Left renal pelvis (tissue), 4 donors: ENCODE data around the gene SNRPD3. TPM values are rescaled to one million over a fixed set of nuclear protein-coding genes. Genes with fewer than 3 reads are reported as not detected.
A peak's percentile ranks its signal among the peaks of the same experiment; 100 is the strongest.
"Not testable (repeated sequence)": the region's sequence is repeated elsewhere in the genome, so short reads cannot be mapped to it uniquely, and the experiment has no call there.

Source experiments
- DNase-seq, 4 donors: peaks; one replicate each; pipeline ENCODE4 v3.0.0-alpha.2; 2013; ENCODE audit warnings: low read depth in 4 of 4, low spot score in 3 of 4
- polyA plus RNA-seq, 4 donors: library from polyadenylated mRNA; unstranded; fragments of 120-200 nt; gene quantifications; one replicate each; pipeline ENCODE4 v1.2.1, GENCODE V29; 2013; ENCODE audit not compliant: insufficient read length in 4 of 4

The SNRPD3 gene
- polyA plus RNA-seq, 4 donors = 134 to 198 (median 186) TPM

DNA sequence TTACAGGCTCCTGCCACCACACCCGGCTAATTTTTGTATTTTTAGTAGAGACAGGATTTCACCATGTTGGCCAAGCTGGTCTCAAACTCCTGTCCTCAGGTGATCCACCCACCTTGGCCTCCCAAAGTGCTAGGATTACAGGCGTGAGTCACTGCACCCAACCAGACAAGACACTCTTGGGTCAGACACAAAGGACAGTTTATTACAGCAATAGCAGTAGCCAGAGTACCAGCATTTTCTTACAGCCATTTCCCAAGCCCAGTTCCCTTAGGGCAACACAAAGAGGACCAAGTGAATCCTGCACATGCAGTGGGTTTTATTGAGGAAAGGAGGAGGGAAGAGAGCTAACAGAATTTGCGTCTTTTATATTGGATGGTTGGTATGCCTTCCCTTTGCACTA is 24.8 kb upstream of the SNRPD3 start:
- not testable (repeated sequence) for DNase-seq

DNA sequence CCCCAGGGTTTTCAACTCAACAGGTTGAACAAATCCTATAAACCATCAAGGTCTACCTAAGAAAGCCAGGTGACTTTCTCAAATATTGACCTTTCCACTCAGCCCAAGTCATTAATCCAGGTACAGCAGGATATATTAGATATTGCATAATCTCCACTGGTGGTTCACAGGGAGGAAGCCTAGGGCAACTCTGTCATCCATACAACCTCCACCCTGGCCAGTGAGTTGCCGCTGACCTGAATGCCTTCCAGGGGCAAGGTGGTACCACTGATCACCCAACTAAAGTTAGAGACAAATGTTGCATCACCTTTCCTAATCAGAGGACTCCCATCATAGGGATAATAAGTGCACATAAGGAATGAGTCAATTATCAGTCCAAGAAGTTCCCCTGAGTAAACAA is 23.7 kb upstream of the SNRPD3 start:
- no peak for DNase-seq

DNA sequence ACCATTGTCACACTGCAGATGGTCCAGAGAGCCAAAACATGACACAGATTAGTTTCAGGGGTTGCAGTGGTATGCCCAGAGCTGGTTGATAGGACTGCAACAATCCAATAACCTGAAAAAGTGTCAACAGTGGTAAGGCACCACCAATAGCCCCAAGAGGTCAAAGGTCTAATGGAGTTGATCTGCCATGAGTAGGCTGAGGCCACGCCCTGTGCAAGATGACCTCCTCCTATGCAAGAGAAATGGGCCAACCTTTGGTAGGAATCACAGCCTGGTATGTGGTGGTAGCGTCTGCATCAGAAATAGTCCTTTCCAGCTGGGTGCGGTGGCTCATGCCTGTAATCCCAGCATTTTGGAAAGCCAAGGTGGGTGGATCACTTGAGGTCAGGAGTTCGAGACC is 20.5 kb upstream of the SNRPD3 start:
- DNase-seq = no peak

DNA sequence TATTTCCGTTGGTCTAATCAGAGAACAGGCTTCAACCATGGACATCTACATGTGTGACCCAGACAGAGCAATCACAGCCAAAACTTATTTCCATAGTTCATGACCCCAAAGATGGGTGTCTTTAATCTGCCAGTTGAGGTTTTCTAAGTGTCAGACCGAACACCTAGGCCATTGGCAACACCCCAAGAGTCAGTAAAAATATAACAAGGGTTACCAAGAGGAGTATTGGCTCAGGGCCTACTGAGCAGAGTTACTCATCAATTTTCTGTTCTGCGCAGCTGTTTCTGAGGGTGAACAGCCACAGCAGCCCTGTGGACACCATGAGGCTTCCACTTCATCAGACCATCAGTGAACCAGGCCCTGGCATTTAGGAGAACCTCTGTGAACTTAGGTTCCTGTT is 19.7 kb upstream of the SNRPD3 start:
- no peak for DNase-seq

DNA sequence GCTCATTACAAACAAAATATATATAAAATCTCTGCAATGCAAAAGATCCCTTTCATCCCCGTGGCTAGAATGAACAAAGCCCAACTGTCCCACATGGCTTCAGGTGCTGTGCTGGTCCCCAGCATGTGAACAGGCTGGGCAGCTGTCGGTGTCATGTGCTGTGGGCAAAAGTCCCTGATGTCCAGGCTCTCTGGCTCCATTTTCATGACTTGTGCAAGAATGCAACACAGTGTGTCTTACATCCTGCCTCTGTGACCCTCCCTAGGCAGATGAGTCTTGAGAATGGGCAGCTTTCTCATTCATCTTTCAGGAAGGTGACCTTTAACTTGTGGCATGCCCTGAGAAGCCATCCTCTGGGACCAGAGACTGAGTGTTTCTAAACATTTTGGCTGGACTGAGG is 15.3 kb upstream of the SNRPD3 start:
- no peak for DNase-seq

DNA sequence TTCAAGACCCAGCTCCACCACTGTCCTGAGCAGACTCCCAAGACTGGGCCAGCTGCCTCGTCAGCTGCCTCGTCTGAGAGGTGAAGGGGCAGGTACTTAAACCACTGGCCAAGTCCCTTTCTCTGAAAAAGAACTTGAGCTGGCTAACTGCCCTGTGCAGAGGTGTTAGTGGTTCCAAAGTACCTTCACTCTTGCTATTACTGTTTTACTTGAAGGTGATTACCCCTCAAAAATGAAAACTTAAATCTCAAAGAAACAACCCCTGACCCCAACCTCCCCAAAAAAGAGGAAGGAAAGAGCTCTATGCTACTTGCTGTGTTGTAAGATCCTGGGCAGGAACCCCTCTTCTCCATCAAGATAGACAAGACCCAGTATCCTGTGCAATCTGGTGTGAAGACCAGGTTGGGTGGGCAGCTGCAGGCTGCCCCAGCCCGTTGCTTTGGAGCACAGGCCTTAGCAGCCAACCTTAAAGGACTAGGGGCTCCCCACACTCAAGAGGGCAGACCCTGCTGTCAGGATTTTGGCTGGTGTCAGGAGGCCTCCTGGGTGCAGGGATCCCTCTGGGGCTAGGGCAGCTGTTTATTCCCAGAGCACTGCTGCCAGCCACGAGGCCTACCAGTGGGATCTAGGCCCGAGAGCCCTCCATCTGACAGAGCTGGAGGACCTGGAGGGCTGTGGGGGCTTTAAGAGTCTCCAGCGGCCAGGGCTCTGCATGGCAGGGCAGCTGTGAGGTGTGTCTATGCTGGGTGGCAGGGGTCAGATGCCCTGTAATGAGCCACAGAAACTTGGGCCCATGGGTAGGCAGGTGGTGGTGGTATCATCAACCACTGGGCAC is 13.9 kb upstream of the SNRPD3 start:
- no peak for DNase-seq

DNA sequence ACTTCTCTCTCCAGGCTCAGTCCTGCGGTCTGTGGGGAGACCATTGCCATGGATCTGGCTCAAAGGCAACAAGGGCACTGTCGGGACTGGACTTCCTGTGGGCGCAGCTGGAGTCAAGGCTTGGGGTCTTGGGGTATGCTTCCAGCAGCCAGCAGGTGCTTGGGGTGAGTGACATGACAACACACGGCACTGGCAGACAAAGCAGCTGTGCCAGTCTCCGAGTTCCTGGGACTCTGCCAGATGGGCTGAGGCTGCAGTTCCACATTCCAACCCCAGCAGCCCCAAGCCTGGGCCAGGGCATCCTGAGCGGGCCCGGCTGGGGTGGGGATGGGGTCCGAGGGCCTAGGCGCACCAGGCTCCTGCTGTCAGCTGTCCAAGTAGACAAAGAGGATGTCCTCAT is 13.2 kb upstream of the SNRPD3 start:
- DNase-seq = no peak

DNA sequence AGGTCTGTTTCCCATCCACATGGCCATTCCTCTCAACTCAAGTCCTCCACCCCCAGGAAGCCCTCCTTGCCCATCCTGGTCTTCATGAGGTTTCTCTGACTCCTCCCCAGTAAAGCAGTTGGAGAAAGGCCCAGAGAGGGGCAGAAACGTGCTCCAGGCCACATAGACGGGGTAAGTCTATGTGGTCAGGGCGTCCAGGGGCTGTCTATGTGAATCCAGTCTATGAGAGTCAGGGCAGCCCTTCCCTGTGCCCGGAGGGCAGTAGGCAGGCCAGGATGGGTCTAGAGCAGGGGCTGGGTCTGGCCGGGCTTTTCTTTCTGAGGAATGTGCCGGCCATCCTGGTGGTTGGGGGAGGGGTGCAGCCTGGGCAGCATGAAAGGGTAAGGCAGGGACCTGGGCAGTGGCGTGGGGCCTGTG is 12.6 kb upstream of the SNRPD3 start:
- DNase-seq = no peak

DNA sequence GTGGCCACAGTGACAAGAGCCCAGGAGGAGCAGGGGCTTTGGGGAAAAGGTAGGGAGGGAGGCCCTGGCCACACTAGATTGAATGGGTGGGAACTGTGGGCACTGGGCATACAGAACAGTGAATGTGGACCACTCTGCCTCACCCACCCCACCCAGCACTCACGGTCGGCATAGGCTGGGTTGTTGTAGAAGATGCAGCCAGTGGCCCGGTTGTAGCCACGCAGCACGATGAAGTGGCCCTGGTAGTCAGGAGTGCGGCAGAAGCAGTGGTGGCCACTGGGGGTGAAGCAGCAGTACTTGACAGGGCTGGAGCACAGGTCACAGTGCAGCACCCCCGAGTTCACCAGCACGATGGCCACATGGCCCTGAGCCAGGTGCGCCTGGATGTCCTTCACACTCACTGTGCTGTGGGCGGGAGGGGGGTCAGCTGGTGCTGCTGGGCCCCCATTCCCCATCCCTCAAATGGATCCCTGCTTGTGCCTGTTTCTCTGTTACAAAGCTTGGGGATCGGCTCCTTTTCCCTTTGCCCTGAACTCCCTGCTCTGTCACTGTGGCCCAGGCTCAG is 12.0 kb upstream of the SNRPD3 start:
- no peak for DNase-seq

DNA sequence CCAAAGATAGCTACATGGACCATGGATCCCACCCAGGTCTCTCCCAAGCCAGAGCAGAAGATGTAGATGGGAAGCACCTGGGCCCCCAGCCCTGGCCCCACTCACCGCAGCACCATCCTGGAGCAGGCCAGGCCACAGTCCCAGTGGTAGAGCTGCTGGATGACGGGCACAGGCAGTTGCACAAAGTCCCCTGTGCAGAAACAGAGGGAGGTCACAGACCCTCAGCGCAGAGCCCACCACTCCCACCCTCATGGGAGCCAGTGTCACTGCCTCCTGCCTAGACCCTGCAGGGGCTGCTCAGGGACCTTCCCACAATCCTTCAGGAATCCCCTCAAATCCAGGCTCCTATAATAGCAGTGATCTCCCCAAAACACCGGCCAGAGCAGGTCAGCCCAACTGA is 7.0 kb upstream of the SNRPD3 start:
- no peak for DNase-seq

DNA sequence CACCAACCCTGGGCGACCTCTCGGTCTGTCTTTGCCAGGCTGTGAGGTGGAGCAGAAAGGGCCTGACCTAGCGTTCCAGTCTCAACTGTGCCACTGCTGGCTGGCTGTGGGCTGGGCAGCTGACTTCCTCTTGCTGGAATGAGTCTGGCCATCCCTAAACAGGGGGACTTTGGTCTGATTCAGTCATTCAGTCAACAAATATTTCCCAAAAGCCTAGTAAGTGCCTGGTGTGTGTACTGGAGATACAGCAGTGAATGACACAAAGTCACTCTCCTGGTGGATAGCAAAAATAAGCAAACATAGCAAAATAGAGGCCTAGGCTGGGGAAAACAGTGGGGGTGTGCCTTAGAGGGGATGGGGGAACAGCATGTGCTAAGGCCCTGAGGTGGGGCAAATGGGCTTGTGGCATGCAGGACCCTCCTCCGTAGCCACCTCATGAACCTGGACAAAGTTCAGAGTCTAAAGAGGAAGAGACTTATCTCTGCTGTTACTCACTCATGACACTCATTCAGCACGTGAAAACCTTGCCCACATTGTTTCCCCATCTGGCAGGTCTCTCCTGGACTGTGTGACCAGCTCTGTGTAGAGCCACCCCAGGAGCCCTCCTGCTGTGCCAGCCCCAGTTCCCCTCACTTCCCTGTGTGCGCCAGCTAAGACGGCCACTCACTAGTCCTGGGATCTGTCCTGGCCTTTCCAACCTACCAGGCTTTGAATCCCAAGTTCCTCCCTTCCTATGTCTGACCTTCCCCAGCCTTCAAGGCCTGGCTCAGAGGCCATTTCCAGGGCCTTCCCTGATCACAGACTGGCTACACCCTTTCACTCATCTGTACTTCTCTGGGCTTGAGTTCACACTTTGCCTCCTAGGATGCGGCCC is 5.5 kb upstream of the SNRPD3 start:
- DNase-seq = no peak

DNA sequence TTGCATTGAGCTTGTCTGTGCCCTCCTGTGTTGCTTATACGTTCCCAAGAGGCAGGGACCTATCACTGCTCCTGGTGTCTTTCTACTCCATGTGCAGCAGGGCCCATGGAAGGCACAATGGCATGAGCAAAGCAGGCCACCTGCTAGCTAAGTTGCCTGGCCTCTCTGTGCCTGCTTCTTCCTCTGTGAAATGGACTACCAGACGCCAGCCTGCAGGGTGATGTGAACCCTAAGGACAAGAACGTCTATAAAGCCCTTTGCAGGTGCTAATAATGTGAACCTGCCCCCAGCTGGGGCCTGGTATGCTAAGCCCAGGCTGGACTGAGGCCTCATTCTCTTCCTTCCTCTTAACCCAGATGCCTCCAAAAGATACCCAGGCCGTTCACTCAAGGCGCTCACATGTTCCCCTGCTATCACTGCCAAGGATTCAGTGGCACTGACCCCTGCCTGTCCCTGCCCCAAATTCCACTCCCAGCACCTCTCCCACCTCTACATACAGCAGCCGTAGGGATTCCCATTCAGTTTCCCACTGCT is 4.8 kb upstream of the SNRPD3 start:
- DNase-seq = no peak

DNA sequence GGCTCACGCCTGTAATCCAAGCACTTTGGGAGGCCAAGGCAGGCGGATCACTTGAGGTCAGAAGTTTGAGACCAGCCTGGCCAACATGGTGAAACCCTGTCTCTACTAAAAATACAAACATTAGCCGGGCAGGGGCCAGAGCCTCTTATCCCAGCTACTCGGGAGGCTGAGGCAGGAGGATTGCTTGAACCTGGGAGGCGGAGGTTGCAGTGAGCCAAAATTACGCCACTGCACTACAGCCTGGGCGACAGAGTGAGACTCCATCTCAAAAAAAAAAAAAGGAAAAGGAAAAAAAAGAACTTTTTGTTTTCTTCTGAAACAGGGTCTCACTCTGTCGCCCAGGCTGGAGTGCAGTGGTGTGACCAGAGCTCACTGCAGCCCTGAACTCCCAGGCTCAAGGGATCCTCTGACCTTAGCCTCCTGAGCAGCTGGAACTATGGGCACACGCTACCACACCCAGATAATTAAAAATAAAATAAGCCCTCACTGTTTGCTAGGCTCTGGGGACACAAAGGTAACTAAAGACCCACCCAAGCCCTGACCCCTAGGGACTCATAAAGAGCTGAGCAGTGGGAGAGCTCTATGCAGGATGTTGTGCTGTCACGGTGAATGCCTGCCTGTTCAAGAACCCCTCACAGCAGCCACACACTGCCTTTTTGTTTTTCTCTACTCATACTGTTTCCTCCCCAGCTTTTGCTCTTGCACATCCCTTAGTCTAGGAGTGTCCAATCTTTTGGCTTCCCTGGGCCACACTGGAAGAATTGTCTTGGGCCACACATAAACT is 3.1 kb upstream of the SNRPD3 start:
- not testable (repeated sequence) for DNase-seq

DNA sequence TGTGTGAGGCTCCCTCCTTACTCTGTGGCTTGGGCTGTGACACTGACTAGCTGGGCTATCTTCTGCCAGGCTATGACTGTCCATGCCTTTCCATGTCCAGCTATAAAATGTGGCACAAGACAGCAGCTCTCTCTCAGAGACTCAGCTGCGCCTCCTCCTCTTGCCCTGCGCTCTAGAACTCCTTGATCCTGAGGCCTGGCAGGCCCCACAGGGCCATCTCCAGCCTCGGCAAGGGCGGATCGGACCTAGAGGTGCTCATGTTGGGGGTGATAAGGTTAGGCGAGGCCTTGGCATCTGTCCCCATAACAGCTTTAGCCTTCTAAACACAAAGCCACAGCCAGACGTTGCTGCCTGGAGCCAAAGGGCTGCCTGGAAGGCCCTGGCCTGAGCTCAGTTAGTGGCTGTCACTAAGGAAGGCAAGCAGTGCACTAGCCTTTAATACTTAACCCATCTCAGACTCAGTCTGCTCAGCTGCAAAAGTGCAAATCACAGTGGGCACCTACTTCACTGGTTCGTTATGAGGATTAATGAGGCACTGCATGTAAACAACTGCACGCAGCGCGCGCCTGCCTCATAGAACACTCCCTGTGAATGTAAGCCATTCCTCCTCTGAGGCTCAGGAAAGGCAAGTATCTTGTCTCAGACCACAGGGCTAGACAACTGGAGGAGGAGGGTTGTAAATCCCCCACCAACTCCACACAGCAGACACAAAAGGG is 2.0 kb upstream of the SNRPD3 start:
- peak in 3 of 4 donors; percentile 6 to 16 (median 11) for DNase-seq

DNA sequence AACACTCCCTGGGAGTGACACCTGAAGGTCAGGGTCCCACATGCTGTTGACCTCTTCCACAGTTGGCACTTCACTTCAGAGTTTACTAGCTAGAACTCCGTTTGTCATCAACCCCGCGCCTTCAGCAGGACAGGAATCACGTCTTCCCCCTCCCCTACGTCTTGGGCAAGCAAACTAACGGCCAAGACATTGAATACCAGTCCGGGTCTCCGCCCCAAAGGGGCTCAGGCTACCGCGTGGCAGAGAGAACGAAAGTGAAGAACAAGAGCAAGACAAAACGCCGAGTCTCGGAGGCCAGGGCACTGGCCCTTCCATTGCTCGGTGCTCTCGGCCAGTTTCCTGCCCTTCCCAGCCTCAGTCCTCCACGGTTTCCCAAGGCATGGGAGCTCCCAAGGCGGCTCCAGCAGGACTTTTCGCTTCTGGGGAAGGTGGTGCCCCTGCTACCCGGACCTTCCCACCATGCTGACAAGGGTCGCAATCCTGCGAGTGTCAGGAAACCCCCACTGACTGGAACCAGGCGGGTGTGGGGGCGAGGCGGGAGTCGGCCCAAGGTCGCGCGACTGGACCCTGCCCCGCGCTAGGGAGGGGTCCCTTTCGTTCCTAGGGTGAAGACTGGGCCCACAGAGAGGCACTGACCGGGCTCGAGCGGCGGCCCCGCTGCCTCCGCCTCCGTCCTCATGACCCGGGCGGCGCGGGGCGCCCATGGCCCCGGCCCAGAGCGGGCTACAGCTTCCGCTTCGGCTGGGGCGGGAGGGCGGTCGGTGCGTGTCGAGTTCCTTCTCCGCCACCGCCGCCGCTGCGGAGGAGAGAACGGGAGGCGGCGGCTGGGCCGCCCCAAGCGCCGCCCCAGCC is 1.3 kb upstream of the SNRPD3 start, which contains the start of gene GUCD1:
Gene GUCD1 (minus strand): TSS at position 826 of the 852 bp plus-strand sequence. CDS start 147 bp downstream, at position 679.
- peak in 3 of 4 donors; percentile 5 to 24 (median 22) for DNase-seq

DNA sequence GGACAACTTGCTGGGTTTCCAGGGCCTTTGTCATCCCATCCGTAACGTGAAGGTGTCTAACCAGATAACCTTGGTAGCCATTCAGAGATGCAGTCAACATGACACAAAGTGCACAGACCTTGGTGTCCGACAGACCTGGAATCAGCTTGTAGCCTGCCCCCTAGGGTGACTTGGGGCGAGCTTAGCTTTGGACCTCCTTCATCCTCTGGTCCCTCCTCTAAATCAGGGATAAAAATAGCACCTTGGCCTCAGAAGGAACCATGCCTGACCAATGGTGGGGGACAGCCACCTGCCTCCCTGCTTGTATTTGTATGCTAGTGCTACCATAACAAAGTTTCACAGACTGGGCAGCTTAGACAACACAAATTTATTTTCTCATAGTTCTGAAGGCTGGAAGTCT is 3.7 kb downstream of the SNRPD3 start:
- no peak for DNase-seq

DNA sequence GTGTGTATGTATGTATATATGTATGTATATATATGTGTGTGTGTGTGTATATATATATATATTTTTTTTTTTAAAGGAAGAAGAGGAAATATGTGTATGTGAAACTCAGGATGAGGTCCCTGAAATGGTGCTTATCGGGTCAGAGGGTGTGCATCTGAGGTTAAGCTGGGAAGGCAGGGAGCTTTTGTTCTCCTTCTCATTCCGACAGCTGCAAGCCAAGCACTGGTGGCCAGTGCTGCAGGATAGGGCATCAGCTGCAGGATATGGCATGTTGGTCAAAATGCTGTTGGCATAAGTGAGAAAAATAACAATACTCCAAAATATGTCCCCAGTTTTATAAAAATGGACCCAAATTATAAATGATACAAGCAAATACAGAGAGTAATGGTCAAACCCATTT is 7.4 kb downstream of the SNRPD3 start:
- no peak for DNase-seq

DNA sequence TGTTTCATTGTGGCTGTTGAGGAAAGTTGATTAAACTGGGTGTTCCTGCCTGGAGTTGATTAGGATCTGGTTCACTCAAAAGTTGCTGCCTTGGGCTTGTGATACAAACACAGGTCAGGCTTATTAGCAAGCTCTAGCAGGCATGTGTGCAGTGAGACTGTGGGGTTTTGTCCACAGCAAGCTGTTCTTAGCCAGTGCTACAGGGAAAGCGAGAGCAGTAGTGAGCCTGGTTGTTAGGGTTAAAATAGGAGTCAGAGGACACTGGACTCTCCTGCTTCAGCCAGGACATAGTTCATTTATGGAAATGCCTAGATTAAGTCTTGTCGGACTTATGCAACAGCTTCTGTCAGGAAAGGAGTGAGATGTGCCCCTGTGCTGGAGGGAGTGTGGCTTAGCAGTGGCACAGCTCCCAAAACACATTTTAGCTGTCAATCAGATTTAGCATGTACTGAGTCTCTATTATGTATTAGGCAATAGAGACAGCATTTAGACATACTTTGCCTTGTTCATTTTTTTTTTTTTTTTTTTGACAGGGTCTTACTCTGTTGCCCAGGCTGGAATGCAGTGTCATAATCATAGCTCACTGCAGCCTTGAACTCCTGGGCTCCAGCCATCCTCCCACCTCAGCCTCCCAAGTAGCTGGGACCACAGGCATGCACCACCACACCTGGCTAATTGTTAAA is 8.7 kb downstream of the SNRPD3 start:
- no peak for DNase-seq
